Prostate gland (tissue), 2 donors: ENCODE data around the gene KCNQ1. TPM values are rescaled to one million over a fixed set of nuclear protein-coding genes. Genes with fewer than 3 reads are reported as not detected.

Experiments
- DNase-seq: peaks from one replicate; pipeline ENCODE4 v3.0.0-alpha.2; 2019; ENCODE audit warnings: low spot score
- H3K27ac ChIP-seq, 2 donors: fragments of 200-600 bp; sonication (generic); 2 replicates each; pipeline ENCODE4 v1.5.1; 2017 to 2019
- H3K27me3 ChIP-seq: fragments of 200-600 bp; sonication (generic); replicated peaks from 2 replicates; pipeline ENCODE4 v1.5.1; 2019; ENCODE audit not compliant: insufficient read depth
- H3K36me3 ChIP-seq, 2 donors: fragments of 200-600 bp; sonication (generic); 1 replicate in 1 of 2; 2 replicates in 1 of 2; pipeline versions ENCODE4 v1.5.1 to v1.8.1; 2017 to 2019
- H3K4me1 ChIP-seq: fragments of 200-600 bp; sonication (generic); replicated peaks from 2 replicates; pipeline ENCODE4 v1.5.1; 2019
- H3K4me3 ChIP-seq, 2 donors: fragments of 200-600 bp; sonication (generic); 2 replicates each; pipeline ENCODE4 v1.5.1; 2017 to 2019
- H3K9me3 ChIP-seq: fragments of 200-600 bp; sonication (generic); 2 replicates; pipeline ENCODE4 v1.5.1; 2017
- POLR2A ChIP-seq: fragments of 450-650 bp; IDR thresholded peaks from one replicate; pipeline ENCODE4 v1.6.1; 2016; ENCODE audit warnings: antibody characterized with exemption, mild to moderate bottlenecking
- POLR2AphosphoS5 ChIP-seq: sonication (generic); formaldehyde crosslinking; IDR thresholded peaks from one replicate; pipeline ENCODE4 v1.6.1; 2017; ENCODE audit warnings: antibody characterized with exemption
- WGBS: methylation state at CpG from one replicate; pipeline ENCODE4 v1.1.5; 2018; 5-methylcytosine and 5-hydroxymethylcytosine counted together
- intact Hi-C: fragments of 100-400 bp; cut with DNase I; formaldehyde crosslinking; loops from one replicate; pipeline ENCODE4 v1.14.2; 2022
- total RNA-seq, 2 donors: library from RNA; depleted of rRNA; stranded (reverse); fragments of >200 nt; gene quantifications; one replicate each; pipeline ENCODE4 v1.1.0, GENCODE V29; 2016
- TF ChIP-seq, protein P1 (sequence below), 4 experiments: fragments of 200-600 bp in 2 of 4; fragments of 450-650 bp in 2 of 4; sonication (generic) in 2 of 4; IDR thresholded peaks; 1 replicate in 3 of 4; 2 replicates in 1 of 4; pipeline ENCODE4 v1.5.1; 2016 to 2019; ENCODE audit warnings: antibody characterized with exemption in 4 of 4, mild to moderate bottlenecking in 2 of 4, moderate library complexity in 2 of 4

Gene KCNQ1
- total RNA-seq, 2 donors from 2014 or later, result 10.0 to 33.8 TPM

GRCh38 chr11:2460540-2461252 is 15.9 kb downstream of the KCNQ1 start:
- no peak overlapping the region for H3K4me3 ChIP-seq
- peaks cover 3% of the 10 kb centered on the region for H3K4me1 ChIP-seq
- no peak for DNase-seq
- TF ChIP-seq POLR2A (no peak), POLR2AphosphoS5 (no peak)
- TF ChIP-seq, protein P1, sequence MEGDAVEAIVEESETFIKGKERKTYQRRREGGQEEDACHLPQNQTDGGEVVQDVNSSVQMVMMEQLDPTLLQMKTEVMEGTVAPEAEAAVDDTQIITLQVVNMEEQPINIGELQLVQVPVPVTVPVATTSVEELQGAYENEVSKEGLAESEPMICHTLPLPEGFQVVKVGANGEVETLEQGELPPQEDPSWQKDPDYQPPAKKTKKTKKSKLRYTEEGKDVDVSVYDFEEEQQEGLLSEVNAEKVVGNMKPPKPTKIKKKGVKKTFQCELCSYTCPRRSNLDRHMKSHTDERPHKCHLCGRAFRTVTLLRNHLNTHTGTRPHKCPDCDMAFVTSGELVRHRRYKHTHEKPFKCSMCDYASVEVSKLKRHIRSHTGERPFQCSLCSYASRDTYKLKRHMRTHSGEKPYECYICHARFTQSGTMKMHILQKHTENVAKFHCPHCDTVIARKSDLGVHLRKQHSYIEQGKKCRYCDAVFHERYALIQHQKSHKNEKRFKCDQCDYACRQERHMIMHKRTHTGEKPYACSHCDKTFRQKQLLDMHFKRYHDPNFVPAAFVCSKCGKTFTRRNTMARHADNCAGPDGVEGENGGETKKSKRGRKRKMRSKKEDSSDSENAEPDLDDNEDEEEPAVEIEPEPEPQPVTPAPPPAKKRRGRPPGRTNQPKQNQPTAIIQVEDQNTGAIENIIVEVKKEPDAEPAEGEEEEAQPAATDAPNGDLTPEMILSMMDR (IDR thresholded peaks at IDR 0.05), result no peak
- intact Hi-C loops, result loop anchor here (10.0 kb wide), 1 partner anchor 134 kb away; no protein-coding TSS in a partner anchor
- H3K27me3 ChIP-seq, result no peaks in the 10 kb centered on the region
- no peaks in the 10 kb centered on the region for H3K36me3 ChIP-seq
- no peaks in the 10 kb centered on the region for H3K9me3 ChIP-seq
- WGBS, result 93% methylated on average over 15 of the region's 15 CpGs
- H3K27ac ChIP-seq, result no peak overlapping the region

DNA sequence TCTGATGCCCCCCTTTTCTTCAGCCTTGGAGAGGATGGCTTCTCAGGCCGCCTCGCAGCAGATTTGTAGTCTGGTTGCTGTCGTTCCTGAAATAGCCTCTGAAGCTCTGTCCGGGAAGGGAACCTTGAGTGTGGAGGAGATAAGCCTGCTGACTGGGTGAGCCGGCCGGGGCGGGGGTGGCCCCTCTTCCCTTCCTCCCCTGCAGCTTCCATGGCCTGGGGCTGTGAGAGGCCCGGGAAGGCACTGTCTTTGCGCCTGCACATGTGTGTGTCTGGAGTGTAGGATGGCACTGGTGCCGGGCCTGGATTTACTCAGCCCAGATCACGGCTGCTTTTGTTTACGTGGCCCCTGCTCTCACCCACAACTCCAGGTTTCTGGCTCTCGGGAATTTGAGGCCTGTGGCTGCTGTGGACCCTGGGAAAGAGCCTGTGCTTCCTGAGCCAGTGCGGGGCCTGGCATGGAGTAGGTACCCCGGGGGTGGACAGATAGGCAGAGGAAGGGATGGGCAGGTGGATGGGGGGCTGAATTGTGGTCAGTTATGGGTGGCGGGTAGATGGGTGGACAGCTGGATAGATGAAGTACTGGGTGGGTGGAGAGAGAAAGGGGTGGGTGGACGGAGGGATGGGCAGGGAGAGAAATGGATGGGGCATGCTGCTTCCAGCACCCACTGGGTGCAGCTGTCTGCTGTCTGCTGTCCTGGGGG is 16.6 kb downstream of the KCNQ1 start:
- Histone ChIP-seq H3K27ac (no peak overlapping the region), H3K4me1 (peaks cover 3% of the 10 kb centered on the region), H3K9me3 (no peaks in the 10 kb centered on the region), H3K4me3 (no peak overlapping the region), H3K36me3 (no peaks in the 10 kb centered on the region), H3K27me3 (no peaks in the 10 kb centered on the region)
- intact Hi-C loops, result loop anchor here (10.0 kb wide), 1 partner anchor 133 kb away; no protein-coding TSS in a partner anchor
- no peak for TF ChIP-seq POLR2A
- 87% methylated on average over 17 of the region's 17 CpGs for WGBS
- DNase-seq, result no peak

DNA sequence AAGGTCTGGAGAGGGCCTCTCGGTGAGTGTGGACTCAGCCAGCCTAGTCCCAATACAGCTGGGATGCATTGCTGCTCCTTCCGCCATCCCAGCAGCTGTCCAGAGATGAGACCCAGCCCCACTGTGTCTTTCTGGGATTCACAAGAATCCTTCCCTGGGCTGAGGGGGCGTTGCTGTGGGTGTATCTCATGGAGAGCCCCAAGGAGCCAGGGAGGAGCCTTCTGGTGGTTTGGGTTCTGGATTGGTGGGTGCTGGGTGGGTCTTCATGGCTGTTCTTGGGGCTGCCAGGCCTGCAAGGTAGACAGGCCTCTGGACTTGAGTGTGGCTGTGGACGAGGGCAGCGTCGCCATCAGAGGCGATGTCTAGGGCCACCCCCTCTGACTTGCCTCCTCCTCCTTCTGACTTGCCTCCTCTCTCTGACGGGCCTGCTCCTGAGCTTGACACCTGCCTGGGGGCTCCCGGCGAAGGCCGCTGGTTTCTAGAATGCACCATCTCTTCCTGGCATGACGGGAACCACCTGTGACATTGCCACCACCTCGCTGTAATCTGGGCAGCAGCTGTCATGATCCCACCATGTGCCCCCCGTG is 17.2 kb downstream of the KCNQ1 start:
- Histone ChIP-seq H3K27me3 (no peaks in the 10 kb centered on the region), H3K4me1 (peaks cover 3% of the 10 kb centered on the region), H3K4me3 (no peak overlapping the region), H3K9me3 (no peaks in the 10 kb centered on the region), H3K36me3 (no peaks in the 10 kb centered on the region), H3K27ac (no peak overlapping the region)
- intact Hi-C loops, result loop anchor here (10.0 kb wide), 1 partner anchor 133 kb away; no protein-coding TSS in a partner anchor
- WGBS, result 96% methylated on average over 14 of the region's 14 CpGs
- TF ChIP-seq POLR2AphosphoS5, result no peak
- TF ChIP-seq POLR2A, result no peak
- TF ChIP-seq, protein P1 (IDR thresholded peaks at IDR 0.05), result no peak
- DNase-seq, result no peak

- H3K27me3 ChIP-seq, result no peaks in the 10 kb centered on the region
- no peak for DNase-seq
- peaks cover 3% of the 10 kb centered on the region for H3K4me1 ChIP-seq
- 97% methylated on average over 8 of the region's 8 CpGs for WGBS
- TF ChIP-seq, protein P1 (IDR thresholded peaks at IDR 0.05), result no peak
- no peak for TF ChIP-seq POLR2AphosphoS5
- H3K9me3 ChIP-seq, result no peaks in the 10 kb centered on the region
- no peak overlapping the region for H3K27ac ChIP-seq
- H3K36me3 ChIP-seq, result no peaks in the 10 kb centered on the region
- intact Hi-C loops, result loop anchor here (10.0 kb wide), 1 partner anchor 132 kb away; no protein-coding TSS in a partner anchor
- H3K4me3 ChIP-seq, result no peak overlapping the region
Observed at GRCh38 chr11:2462543-2462985, 17.8 kb downstream of the KCNQ1 start.

DNA sequence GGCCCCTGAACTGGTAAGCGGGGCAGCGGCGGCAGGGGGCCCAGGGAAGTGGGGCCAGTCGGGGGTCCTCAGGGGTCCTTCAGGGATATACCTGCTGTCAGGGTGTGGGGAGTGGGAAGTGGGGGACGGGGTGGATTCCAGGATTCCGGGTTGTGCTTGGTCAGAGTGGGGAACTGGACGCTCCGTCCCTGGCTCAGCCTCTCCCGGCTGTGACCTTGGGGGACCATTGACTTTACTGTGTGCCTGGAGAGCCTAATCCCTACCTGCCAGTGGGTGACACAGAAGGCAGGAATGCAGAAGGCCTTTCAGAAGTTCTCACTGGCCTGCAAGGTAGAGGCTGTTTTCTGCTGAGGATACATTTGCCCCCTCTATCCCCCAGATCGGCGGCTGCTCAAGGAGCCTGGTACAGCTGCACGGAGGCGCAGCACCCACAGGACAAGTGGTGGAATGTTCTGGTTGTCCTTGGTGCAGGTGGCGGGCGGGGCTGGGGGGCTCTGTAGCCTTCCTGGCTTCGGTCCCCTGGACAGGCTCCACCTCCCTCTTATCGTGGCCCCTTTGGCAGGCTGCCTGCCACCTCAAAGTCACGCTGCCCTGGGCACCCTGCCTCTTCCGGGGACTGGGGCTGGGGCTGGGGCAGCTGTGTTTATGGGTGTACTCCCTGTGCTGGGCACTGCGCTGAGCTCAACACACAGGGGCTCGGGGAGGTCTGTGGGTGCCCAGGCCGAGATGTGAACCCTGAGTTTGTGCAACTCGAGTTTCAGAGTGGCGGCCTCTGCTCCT is 18.4 kb downstream of the KCNQ1 start:
- intact Hi-C loops, result loop anchor here (10.0 kb wide), 1 partner anchor 132 kb away; no protein-coding TSS in a partner anchor
- Histone ChIP-seq H3K27ac (no peak overlapping the region), H3K9me3 (no peaks in the 10 kb centered on the region), H3K4me1 (peaks cover 3% of the 10 kb centered on the region), H3K36me3 (no peaks in the 10 kb centered on the region), H3K4me3 (no peak overlapping the region), H3K27me3 (no peaks in the 10 kb centered on the region)
- TF ChIP-seq POLR2A (no peak), POLR2AphosphoS5 (no peak)
- TF ChIP-seq, protein P1 (IDR thresholded peaks at IDR 0.05), result no peak
- 70% methylated on average over 18 of the region's 24 CpGs for WGBS
- peak; percentile 23 for DNase-seq
